ENCODE measurements around the gene IGFBP5.

GRCh38 chr2:216672466-216672865, 22.9 kb downstream of the IGFBP5 start:
- TF ChIP-seq, protein P1, sequence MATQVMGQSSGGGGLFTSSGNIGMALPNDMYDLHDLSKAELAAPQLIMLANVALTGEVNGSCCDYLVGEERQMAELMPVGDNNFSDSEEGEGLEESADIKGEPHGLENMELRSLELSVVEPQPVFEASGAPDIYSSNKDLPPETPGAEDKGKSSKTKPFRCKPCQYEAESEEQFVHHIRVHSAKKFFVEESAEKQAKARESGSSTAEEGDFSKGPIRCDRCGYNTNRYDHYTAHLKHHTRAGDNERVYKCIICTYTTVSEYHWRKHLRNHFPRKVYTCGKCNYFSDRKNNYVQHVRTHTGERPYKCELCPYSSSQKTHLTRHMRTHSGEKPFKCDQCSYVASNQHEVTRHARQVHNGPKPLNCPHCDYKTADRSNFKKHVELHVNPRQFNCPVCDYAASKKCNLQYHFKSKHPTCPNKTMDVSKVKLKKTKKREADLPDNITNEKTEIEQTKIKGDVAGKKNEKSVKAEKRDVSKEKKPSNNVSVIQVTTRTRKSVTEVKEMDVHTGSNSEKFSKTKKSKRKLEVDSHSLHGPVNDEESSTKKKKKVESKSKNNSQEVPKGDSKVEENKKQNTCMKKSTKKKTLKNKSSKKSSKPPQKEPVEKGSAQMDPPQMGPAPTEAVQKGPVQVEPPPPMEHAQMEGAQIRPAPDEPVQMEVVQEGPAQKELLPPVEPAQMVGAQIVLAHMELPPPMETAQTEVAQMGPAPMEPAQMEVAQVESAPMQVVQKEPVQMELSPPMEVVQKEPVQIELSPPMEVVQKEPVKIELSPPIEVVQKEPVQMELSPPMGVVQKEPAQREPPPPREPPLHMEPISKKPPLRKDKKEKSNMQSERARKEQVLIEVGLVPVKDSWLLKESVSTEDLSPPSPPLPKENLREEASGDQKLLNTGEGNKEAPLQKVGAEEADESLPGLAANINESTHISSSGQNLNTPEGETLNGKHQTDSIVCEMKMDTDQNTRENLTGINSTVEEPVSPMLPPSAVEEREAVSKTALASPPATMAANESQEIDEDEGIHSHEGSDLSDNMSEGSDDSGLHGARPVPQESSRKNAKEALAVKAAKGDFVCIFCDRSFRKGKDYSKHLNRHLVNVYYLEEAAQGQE (IDR thresholded peaks at IDR 0.05; ENCODE audit: low read depth): no peak
- TF ChIP-seq EP300 (IDR thresholded peaks at IDR 0.05; ENCODE audit: borderline replicate concordance) (no peak), RAD21 (IDR thresholded peaks at IDR 0.05; ENCODE audit: low read depth) (no peak), CEBPB (IDR thresholded peaks at IDR 0.05) (no peak), MAX (IDR thresholded peaks at IDR 0.05) (no peak), TAF1 (IDR thresholded peaks at IDR 0.05; ENCODE audit: low read depth) (no peak), CREB1 (IDR thresholded peaks at IDR 0.05; ENCODE audit: low read depth) (no peak), ZBTB7A (IDR thresholded peaks at IDR 0.05; ENCODE audit: low read depth) (no peak)
- TF ChIP-seq, protein P2, sequence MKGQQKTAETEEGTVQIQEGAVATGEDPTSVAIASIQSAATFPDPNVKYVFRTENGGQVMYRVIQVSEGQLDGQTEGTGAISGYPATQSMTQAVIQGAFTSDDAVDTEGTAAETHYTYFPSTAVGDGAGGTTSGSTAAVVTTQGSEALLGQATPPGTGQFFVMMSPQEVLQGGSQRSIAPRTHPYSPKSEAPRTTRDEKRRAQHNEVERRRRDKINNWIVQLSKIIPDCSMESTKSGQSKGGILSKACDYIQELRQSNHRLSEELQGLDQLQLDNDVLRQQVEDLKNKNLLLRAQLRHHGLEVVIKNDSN (IDR thresholded peaks at IDR 0.05): no peak
